GM21786 (cell line): Measurements from ENCODE around the gene DCC.
A peak's percentile ranks its signal among the peaks of the same experiment; 100 is the strongest.
"Not testable (repeated sequence)": the region's sequence is repeated elsewhere in the genome, so short reads cannot be mapped to it uniquely, and the experiment has no call there.

Source experiments
- ATAC-seq: cut with Tn5 transposase; IDR thresholded peaks from one replicate; pipeline ENCODE4 v1.9.1; 2021; ENCODE audit not compliant: unreplicated experiment

The DCC gene

GRCh38 chr18:52349498-52349897, 9.5 kb downstream of the DCC start:
- no peak for ATAC-seq

DNA sequence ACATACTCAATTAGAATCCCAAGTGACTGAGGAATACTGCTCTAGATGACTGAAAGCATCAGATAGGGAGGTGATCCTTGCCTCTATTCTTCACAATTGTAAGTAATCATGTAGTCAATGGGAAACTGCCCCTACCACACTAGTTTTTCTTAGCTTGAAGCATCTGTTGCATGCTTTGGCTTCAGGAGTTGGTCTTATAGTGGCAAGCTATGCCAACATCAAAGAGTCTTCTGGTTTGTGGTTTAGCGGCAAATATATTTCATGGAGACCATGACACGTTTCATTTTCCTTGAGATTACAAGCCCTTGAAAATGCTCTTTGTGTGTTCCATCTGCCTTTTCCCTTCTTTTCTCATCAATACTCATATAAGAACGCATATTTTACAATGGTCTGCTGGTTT, 12.9 kb downstream of the DCC start:
- ATAC-seq: no peak

DNA sequence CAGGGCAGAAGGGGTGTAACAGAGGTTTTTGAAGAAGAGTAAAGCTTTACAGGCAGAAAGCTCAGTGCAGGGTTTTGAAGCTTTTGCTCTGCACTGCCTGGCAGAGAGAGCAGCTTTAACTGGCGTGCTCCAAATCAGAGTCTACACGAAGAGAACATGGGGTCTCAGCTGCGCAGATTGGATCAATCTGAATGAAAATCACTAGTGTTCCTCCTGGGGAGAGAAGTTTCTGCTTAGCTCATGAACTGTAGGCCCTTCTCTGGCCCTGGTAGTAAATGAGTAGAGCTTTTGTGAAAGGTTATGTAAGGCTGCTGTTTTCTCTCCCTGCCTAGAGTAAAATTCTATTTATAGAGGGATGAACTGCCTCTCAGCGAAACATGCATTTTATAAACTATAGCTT, 13.6 kb downstream of the DCC start:
- no peak for ATAC-seq

- ATAC-seq: no peak
Observed at GRCh38 chr18:52363861-52364260, 23.9 kb downstream of the DCC start.

GRCh38 chr18:52366851-52367250, 26.9 kb downstream of the DCC start:
- ATAC-seq: not testable (repeated sequence)

DNA sequence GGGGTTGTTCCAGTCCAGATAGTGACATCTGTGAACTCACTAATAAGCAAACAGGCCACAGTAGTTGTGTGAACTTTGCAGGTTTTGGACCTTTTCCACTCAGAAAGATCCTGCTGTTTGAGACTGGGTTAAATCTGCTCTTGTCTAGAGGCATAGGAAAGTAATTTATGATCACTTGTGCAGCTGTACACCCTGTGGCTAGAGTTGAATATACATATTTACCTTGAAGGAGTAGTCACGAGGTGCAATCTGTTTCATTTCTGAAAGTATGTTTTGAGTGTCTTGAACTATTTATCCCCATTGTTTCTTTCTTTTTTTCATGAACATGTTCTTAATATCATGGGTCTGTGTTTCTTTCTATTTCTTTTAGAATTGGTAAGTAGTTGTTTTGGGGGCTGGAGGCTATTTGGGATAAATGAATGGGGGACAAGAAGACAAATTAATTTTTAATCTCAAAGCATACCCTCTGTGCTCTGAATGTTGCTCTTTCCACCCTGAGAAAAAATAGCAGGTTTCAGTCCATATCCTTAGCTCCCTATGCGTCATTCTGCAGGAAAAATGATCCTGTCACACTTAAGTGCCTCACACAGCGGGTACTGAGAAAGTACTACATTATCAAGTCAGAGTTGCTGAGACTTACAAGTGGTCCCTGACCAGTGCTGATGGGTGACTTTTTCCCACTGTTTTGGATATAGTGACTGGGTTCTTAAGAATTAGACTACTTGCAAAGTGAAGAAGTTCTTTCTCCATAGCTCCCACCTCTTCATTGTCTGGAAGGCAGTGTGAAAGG, 28.2 kb downstream of the DCC start:
- no peak for ATAC-seq

GRCh38 chr18:52370841-52371240, 30.8 kb downstream of the DCC start:
- no peak for ATAC-seq

DNA sequence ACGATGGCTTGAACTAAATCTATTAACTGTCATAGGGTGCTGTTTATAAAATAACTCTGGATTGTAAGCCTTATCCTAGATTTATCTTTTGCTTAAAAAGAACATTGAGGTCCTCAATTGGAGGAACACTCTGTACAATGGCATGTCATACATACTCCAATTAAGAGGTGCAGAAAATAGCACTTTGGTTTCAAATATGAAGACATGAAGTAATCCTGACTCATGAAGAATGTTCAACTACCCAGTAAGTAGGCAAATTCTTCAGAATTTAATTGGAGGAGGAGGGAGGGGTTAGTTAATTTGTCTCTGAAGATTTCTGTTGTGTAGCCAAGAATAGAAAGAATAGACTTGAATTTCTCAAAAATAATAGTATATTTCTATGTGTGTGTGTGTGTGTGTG, 36.1 kb downstream of the DCC start:
- ATAC-seq: no peak

- ATAC-seq: no peak
Observed at GRCh38 chr18:52377094-52377493, 37.1 kb downstream of the DCC start.

DNA sequence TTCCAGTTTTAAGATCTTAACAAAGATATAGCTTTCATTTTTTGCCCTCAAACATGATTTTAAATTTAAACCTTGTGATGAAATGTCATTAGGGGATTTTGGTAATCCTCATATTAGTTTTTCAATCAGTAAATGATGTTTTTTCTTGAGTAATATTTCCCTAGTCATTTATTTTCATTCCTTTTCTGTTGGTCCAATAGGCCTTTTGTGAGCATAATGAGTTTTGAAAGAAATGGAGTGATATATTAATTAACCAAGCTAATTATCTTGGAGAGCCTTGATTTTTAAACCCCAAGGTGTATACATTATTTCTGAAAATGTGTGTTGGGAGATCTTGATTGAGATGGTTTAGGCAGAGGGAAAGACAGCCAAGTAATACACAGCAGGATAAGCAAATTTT, 46.3 kb downstream of the DCC start:
- no peak for ATAC-seq

GRCh38 chr18:52387175-52387574, 47.2 kb downstream of the DCC start:
- no peak for ATAC-seq

DNA sequence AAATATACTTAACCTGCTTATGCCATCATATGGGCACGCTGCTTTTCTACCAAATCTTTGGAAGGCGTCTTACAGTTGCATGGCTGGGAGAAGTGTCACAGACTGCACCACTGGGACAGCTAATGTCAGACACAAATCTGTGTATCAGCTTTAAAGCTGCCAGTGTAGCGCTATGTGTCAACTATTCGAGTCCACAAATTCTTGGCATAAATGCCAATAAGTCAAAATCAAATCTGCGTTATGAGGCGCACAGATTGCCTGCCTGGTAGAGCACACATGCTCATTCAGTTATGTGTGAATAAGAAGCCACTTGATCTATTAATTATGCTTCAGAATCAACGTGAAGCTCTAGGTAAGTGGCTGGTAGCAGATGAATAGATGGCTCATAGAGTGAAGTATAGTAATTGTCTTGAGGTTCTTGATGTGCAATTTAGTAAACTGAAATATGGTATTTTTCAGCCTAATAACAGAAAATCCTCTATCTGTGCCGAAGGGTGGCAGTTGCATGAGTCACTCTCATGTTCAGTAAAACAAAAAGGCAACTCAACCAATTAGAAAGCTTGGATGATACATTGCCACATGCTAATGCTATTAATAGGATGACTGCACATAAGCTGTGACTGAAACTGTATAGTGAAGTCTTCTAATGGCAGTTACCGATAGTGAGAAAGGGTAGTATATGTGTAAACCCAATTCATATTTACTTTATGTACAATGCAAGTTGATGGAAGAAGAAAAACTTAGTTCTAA, 52.0 kb downstream of the DCC start:
- ATAC-seq: peak; percentile 49

DNA sequence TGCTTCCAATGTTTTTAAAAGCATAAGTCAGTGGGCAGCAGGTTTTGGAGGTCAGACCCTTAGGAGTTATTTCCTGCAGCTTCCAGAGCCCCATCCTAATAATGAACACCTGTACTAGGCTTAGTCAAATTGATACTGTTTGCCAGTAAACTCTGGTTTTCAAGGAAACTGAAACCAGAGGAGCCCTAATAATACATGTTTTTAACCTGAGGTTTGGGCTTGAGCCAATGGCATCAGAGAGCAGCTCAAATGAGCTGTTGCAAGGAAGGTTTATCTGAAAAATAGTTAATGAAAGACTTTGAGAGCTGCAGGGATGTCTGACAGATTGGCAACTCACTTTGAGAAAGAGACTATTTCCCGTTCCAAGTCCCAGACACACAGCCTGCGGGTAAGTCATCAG, 54.6 kb downstream of the DCC start:
- ATAC-seq: peak; percentile 38

DNA sequence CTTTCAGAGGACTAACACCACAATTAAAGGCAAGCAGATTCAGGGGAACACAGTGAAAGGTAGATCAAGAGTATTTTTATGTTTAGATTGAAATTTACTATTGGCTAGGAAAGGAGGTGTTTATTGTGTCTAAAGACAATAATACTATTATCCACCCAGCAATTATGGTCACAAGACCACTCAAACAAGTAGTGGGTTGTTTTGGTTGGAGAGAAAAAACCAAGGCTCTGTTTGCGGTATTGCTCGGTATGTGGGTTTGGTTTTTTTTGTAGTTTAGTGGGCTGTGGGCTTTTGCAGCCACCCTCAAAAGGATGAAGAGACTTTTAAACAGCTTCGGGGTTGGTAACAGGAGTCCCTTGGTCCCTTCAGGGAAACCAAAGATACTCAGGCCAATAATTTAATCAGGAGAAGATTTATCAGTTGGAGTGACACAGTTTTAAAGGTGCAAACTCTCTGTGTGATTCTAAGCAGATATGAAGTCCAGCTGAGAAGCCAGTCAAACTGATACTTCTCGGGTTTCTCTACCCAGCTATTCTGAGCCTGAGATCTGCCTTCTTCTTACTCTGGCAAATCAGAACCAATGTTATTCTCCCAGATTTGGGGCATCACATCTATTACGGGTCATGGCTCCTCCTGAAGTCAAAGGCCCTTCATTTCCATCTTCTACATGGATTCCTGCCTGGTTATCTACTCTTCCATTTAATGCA, 55.3 kb downstream of the DCC start:
- ATAC-seq: peak; percentile 76

DNA sequence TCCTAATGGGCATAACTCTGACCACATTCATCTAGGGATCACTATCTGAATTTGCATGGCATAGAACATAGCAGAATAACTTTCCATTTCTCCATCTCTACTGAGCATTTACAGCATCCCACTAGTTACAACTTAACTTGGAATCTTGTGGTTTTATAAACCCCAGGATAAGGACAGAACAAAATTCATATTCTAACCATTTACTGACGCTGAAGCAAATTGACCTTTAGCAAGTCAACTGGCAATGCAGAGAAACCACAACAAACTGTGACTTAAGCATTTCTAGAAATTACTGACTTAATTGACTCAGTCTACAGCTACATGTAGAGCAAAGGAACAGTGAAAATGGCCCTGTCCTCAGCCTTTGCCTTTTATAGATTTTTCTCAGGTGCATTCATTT, 61.2 kb downstream of the DCC start:
- no peak for ATAC-seq

GRCh38 chr18:52402814-52403213, 62.8 kb downstream of the DCC start:
- ATAC-seq: no peak

GRCh38 chr18:52403291-52404021, 63.5 kb downstream of the DCC start:
- ATAC-seq: no peak

- ATAC-seq: no peak
Observed at GRCh38 chr18:52408800-52409302, 68.9 kb downstream of the DCC start.

DNA sequence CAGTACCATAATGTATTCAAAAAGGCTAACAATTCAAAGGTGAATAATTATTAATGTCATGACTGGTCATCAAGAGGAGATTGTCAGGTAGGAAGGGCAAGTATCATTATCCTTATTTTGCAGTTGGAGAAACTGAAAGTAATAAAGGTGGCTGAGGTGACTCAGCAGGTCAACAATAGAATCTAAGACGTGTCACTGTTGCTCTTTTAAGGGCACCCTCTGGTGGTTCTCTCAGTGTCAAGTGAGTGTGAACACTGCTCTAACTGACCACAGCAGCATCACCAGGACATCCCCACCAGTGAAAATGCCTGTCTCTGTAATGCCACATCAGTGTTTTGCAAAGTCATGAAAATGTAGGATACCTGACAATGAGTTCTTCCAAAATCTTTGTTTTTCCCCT, 69.7 kb downstream of the DCC start:
- peak; percentile 98 for ATAC-seq

DNA sequence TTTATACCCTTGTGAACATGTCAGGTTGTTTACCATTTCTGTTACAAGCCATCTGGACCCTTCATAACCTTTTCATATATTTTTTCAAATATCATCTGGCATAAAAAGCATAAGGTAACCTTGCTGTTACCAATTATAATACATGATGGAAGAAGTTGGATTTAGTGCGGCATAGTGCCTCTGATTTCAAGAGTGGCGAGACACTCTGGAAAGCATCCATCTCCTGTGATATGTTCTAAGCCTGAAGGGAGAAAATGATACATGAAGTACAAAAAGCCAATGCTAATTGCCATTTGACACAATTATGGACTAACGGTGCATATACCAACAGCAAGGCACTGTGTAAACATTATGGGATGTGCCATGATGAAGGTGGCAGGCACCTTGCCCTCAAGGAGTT, 75.1 kb downstream of the DCC start:
- no peak for ATAC-seq

- ATAC-seq: no peak
Observed at GRCh38 chr18:52422985-52423601, 83.1 kb downstream of the DCC start.
